Activated CD8-positive, alpha-beta T cell treated with anti-CD3 and anti-CD28 coated beads for 36 hours (primary cell): ENCODE data around the gene CDH23. TPM values are rescaled to one million over a fixed set of nuclear protein-coding genes. Genes with fewer than 3 reads are reported as not detected.

ENCODE experiments used
- ATAC-seq: fragments of 200-7000 bp; cut with Tn5 transposase; one replicate; pipeline ENCODE4 v1.10.0; 2021; ENCODE audit warnings: mild to moderate bottlenecking, moderate library complexity
- CTCF ChIA-PET: fragments of 350-600 bp; sonication (Branson Sonifier 250); formaldehyde crosslinking; loops from one replicate; lab custom pipeline; 2021; ENCODE audit warnings: antibody characterized with exemption; lab: Charles Lee
- POLR2A ChIA-PET: fragments of 350-600 bp; sonication (Branson Sonifier 250); formaldehyde crosslinking; loops from one replicate; lab custom pipeline; 2021; ENCODE audit warnings: antibody characterized with exemption; lab: Charles Lee
- DNase-seq: peaks from one replicate; pipeline ENCODE4 v3.0.0-alpha.2; 2020
- H3K27ac Mint-ChIP-seq: one replicate; pipeline ENCODE4 v1.8.0; 2021; ENCODE audit warnings: mild to moderate bottlenecking, mixed read lengths
- H3K27me3 Mint-ChIP-seq: one replicate; pipeline ENCODE4 v1.8.0; 2021; ENCODE audit warnings: mixed read lengths
- H3K36me3 Mint-ChIP-seq: one replicate; pipeline ENCODE4 v1.8.0; 2021; ENCODE audit warnings: low read depth, mixed read lengths
- H3K4me1 Mint-ChIP-seq: one replicate; pipeline ENCODE4 v1.8.0; 2021; ENCODE audit warnings: low read depth, mixed read lengths
- H3K4me3 Mint-ChIP-seq: one replicate; pipeline ENCODE4 v1.8.0; 2021; ENCODE audit warnings: mild to moderate bottlenecking, moderate library complexity, mixed read lengths
- H3K9me3 Mint-ChIP-seq: one replicate; pipeline ENCODE4 v1.8.0; 2021; ENCODE audit warnings: mixed read lengths
- CTCF ChIP-seq: fragments of 200-600 bp; IDR thresholded peaks from one replicate; pipeline ENCODE4 v1.8.0; 2022; ENCODE audit warnings: antibody characterized with exemption, mild to moderate bottlenecking
- intact Hi-C: fragments of 100-400 bp; cut with micrococcal nuclease; formaldehyde crosslinking; loops from one replicate; pipeline ENCODE4 v1.10.0; 2022
- total RNA-seq, 2 experiments: library from RNA; stranded (reverse); gene quantifications; one replicate each; pipeline ENCODE4 v1.2.3, GENCODE V29; 2021

The CDH23 gene
- total RNA-seq, 2 experiments from 2014 or later, result 2.4 to 2.7 TPM

- H3K36me3 Mint-ChIP-seq, result no peaks in the 10 kb centered on the region
- ChIA-PET POLR2A (no interaction called here), CTCF (interaction anchor here (1.1 to 1.9 kb wide), 5 partner anchors 9 to 318 kb away, joined by 3 to 9 read pairs (median 3); no protein-coding TSS in a partner anchor)
- ATAC-seq, result no peak
- no peak overlapping the region for H3K4me3 Mint-ChIP-seq
- TF ChIP-seq CTCF, result no peak
- no peak overlapping the region for H3K27ac Mint-ChIP-seq
- no peak for DNase-seq
- peaks cover 25% of the 10 kb centered on the region for H3K27me3 Mint-ChIP-seq
- H3K9me3 Mint-ChIP-seq, result no peaks in the 10 kb centered on the region
- H3K4me1 Mint-ChIP-seq, result no peaks in the 10 kb centered on the region
- intact Hi-C loops, result loop anchor here (10.0 kb wide), 1 partner anchor 224 kb away; no protein-coding TSS in a partner anchor
Measured at GRCh38 chr10:71390461-71390835, 6.3 kb upstream of the CDH23 start.

- Mint-ChIP-seq H3K9me3 (no peaks in the 10 kb centered on the region), H3K27ac (no peak overlapping the region), H3K36me3 (no peaks in the 10 kb centered on the region), H3K27me3 (peaks cover 31% of the 10 kb centered on the region), H3K4me1 (no peaks in the 10 kb centered on the region), H3K4me3 (no peak overlapping the region)
- no peak for TF ChIP-seq CTCF
- intact Hi-C loops, result loop anchor here (10.0 kb wide), 1 partner anchor 224 kb away; no protein-coding TSS in a partner anchor
- DNase-seq (no peak), ATAC-seq (no peak)
- ChIA-PET POLR2A (no interaction called here), CTCF (interaction anchor here (1.1 to 1.9 kb wide), 4 partner anchors 9 to 317 kb away, joined by 3 to 9 read pairs (median 4); no protein-coding TSS in a partner anchor)
Measured at GRCh38 chr10:71390921-71391690, 5.6 kb upstream of the CDH23 start.

- Mint-ChIP-seq H3K9me3 (no peaks in the 10 kb centered on the region), H3K36me3 (no peaks in the 10 kb centered on the region), H3K27ac (no peak overlapping the region), H3K27me3 (peaks cover 32% of the 10 kb centered on the region), H3K4me1 (no peaks in the 10 kb centered on the region), H3K4me3 (no peak overlapping the region)
- ChIA-PET CTCF (interaction anchor here (1.4 to 1.9 kb wide), 2 partner anchors 8 to 218 kb away, joined by 5 to 7 read pairs; no protein-coding TSS in a partner anchor), POLR2A (no interaction called here)
- ATAC-seq, result no peak
- TF ChIP-seq CTCF, result no peak
- intact Hi-C loops, result loop anchor here (10.0 kb wide), 1 partner anchor 223 kb away; no protein-coding TSS in a partner anchor
- DNase-seq, result no peak
Measured at GRCh38 chr10:71391701-71392100, 5.0 kb upstream of the CDH23 start.

- DNase-seq, result no peak
- intact Hi-C loops, result loop anchor here (10.0 kb wide), 1 partner anchor 223 kb away; no protein-coding TSS in a partner anchor
- Mint-ChIP-seq H3K4me1 (no peaks in the 10 kb centered on the region), H3K27ac (no peak overlapping the region), H3K36me3 (no peaks in the 10 kb centered on the region), H3K4me3 (no peak overlapping the region), H3K27me3 (peaks cover 32% of the 10 kb centered on the region), H3K9me3 (no peaks in the 10 kb centered on the region)
- CTCF ChIA-PET, result interaction anchor here (1.0 to 1.9 kb wide), 3 partner anchors 8 to 218 kb away, joined by 3 to 7 read pairs (median 5); no protein-coding TSS in a partner anchor
- POLR2A ChIA-PET, result no interaction called here
- no peak for TF ChIP-seq CTCF
- ATAC-seq, result no peak
Measured at GRCh38 chr10:71392292-71392691, 4.4 kb upstream of the CDH23 start.
